ENCODE data around the gene CCDC107. TPM values are rescaled to one million over a fixed set of nuclear protein-coding genes. Genes with fewer than 3 reads are reported as not detected.

The CCDC107 gene
- total RNA-seq, 1 experiment from 2014 or later: 12.0 TPM

DNA sequence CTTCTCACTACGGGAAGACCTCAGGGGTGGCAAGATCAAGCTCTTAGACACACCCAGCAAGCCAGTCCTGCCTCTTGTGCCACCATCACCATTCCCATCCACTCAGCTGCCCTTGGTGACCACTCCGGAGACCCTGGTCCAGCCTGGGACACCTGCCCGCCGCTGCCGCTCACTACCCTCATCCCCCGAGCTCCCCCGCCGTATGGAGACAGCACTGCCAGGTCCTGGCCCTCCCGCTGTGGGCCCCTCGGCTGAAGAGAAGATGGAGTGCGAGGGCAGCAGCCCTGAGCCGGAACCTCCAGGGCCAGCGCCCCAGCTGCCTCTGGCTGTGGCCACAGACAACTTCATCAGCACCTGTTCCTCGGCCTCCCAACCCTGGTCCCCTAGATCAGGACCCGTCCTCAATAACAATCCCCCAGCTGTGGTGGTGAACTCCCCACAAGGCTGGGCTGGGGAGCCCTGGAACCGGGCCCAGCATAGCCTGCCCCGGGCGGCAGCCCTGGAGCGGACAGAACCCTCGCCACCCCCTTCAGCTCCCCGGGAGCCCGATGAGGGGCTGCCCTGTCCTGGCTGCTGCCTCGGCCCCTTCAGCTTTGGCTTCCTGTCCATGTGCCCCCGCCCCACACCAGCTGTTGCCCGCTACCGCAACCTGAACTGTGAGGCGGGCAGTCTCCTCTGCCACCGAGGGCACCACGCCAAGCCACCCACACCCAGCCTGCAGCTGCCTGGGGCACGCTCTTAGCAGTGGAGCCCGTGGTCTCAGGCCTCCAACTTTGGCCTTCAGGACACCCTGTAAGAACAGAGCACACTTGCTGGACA lies 48.9 kb upstream of the CCDC107 start:
- DNase-seq: no peak
- Histone ChIP-seq H3K23ac (ENCODE audit: insufficient read length, low read depth, low read length) (no peak overlapping the region), H2BK120ac (ENCODE audit: low read depth, low read length, poor library complexity, severe bottlenecking) (no peak overlapping the region), H3K9ac (ENCODE audit: extremely low read depth, insufficient read length, low read length) (no peak overlapping the region), H2BK15ac (ENCODE audit: low read depth, low read length) (no peak overlapping the region), H3K56ac (ENCODE audit: insufficient read length, low read depth, low read length) (no peak overlapping the region), H3K79me2 (ENCODE audit: insufficient read depth, low read length) (no peaks in the 10 kb centered on the region), H3K27me3 (ENCODE audit: insufficient read depth, low read length) (no peaks in the 10 kb centered on the region), H3K14ac (ENCODE audit: insufficient read depth, low read length) (no peak overlapping the region), H2AK5ac (ENCODE audit: insufficient read length, low read length) (no peak overlapping the region), H4K8ac (replicated peaks; ENCODE audit: insufficient read length, low read depth, low read length) (no peak overlapping the region), H3T11ph (ENCODE audit: low read length) (no peak overlapping the region), H4K20me1 (ENCODE audit: control insufficient read depth, insufficient read depth, insufficient read length) (no peaks in the 10 kb centered on the region), H3K18ac (ENCODE audit: insufficient read length, low read depth, low read length) (no peak overlapping the region), H2BK20ac (ENCODE audit: low read depth, low read length, poor library complexity, severe bottlenecking) (no peak overlapping the region), H4K91ac (ENCODE audit: insufficient read length, low read depth, low read length) (no peak overlapping the region), H3K4me1 (ENCODE audit: insufficient read depth, low read length) (no peaks in the 10 kb centered on the region), H3K23me2 (ENCODE audit: insufficient read length, low read depth, low read length, poor library complexity, severe bottlenecking) (peaks cover 14% of the 10 kb centered on the region), H3K27ac (ENCODE audit: insufficient read length, low read depth, low read length) (no peak overlapping the region), H3K4me2 (ENCODE audit: insufficient read depth, insufficient read length, low read length) (no peak overlapping the region), H3K4ac (ENCODE audit: low read depth, low read length) (no peak overlapping the region), H4K5ac (ENCODE audit: insufficient read length, low read depth, low read length) (no peak overlapping the region), H2BK12ac (ENCODE audit: insufficient read length, low read depth, low read length) (no peak overlapping the region), H3K79me1 (ENCODE audit: insufficient read depth, low read depth, low read length, poor library complexity, severe bottlenecking) (no peaks in the 10 kb centered on the region), H3K9me3 (ENCODE audit: control insufficient read depth, low read depth, low read length) (no peaks in the 10 kb centered on the region), H2AFZ (ENCODE audit: low read length) (no peak overlapping the region), H2BK5ac (ENCODE audit: insufficient read length, low read length) (no peak overlapping the region)
- H3K36me3 Mint-ChIP-seq (ENCODE audit: insufficient read depth in 1 of 3, low read depth in 3 of 3): peaks cover 9 to 25% (median 21%) of the 10 kb centered on the region in 3 experiments; a peak in 6 of 7 replicates
- no peaks in the 10 kb centered on the region; a peak in 2 of 5 replicates for H3K9me3 Mint-ChIP-seq
- H3K4me3 Mint-ChIP-seq: no peak overlapping the region; a peak in 1 of 5 replicates
- peaks cover 7 to 11% of the 10 kb centered on the region in 2 experiments for H3K4me1 Mint-ChIP-seq
- TF ChIP-seq, protein P1, sequence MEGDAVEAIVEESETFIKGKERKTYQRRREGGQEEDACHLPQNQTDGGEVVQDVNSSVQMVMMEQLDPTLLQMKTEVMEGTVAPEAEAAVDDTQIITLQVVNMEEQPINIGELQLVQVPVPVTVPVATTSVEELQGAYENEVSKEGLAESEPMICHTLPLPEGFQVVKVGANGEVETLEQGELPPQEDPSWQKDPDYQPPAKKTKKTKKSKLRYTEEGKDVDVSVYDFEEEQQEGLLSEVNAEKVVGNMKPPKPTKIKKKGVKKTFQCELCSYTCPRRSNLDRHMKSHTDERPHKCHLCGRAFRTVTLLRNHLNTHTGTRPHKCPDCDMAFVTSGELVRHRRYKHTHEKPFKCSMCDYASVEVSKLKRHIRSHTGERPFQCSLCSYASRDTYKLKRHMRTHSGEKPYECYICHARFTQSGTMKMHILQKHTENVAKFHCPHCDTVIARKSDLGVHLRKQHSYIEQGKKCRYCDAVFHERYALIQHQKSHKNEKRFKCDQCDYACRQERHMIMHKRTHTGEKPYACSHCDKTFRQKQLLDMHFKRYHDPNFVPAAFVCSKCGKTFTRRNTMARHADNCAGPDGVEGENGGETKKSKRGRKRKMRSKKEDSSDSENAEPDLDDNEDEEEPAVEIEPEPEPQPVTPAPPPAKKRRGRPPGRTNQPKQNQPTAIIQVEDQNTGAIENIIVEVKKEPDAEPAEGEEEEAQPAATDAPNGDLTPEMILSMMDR (conservative IDR thresholded peaks at IDR 0.05): no peak
- WGBS (ENCODE audit: extremely low coverage, insufficient read length, low lambda C conversion rate): no CpG with 5 or more reads among the region's 31 CpGs
- H3K27ac Mint-ChIP-seq: no peak overlapping the region
- H3K27me3 Mint-ChIP-seq (ENCODE audit: low read depth): no peaks in the 10 kb centered on the region; the same call in 1 of the 2 replicates

Measured in H9 (cell line).